HepG2 (cell line): ENCODE results near the gene CHID1. TPM values are rescaled to one million over a fixed set of nuclear protein-coding genes. Genes with fewer than 3 reads are reported as not detected.
A peak's percentile ranks its signal among the peaks of the same experiment; 100 is the strongest.

Source experiments
- AGO2 ChIP-seq: fragments of 200-400 bp; formaldehyde crosslinking; optimal IDR thresholded peaks from 2 replicates; pipeline ENCODE3; 2017; ENCODE audit warnings: mild to moderate bottlenecking, low read depth, low read length, moderate library complexity
- CEBPG ChIP-seq: IDR thresholded peaks from 2 replicates; pipeline ENCODE4 v1.6.1; 2016
- FOXK1 ChIP-seq: sonication (generic); formaldehyde crosslinking; IDR thresholded peaks from 2 replicates; pipeline ENCODE4 v1.4.0; 2020; ENCODE audit warnings: low read depth, missing genetic modification reagents, borderline replicate concordance
- KIAA2018 ChIP-seq: sonication (generic); formaldehyde crosslinking; IDR thresholded peaks from 2 replicates; pipeline ENCODE4 v1.5.0; 2020; ENCODE audit warnings: mild to moderate bottlenecking, missing genetic modification reagents, borderline replicate concordance
- KLF9 ChIP-seq: IDR thresholded peaks from 2 replicates; pipeline ENCODE4 v1.6.1; 2016; ENCODE audit warnings: low read depth
- SIN3A ChIP-seq: IDR thresholded peaks from 2 replicates; pipeline ENCODE4 v1.6.1; 2011; ENCODE audit warnings: low read depth, mild to moderate bottlenecking, control low read depth, low read length, borderline replicate concordance
- TFDP2 ChIP-seq: sonication (generic); formaldehyde crosslinking; IDR thresholded peaks from 2 replicates; pipeline ENCODE4 v1.4.0; 2020; ENCODE audit warnings: missing genetic modification reagents
- ZNF569 ChIP-seq: sonication (generic); formaldehyde crosslinking; IDR thresholded peaks from 2 replicates; pipeline ENCODE4 v1.5.0; 2020; ENCODE audit warnings: mild to moderate bottlenecking, missing genetic modification reagents, moderate library complexity, borderline replicate concordance
- polyA plus RNA-seq, 8 experiments: library from polyadenylated mRNA; depleted of rRNA in 3 of 8; stranded (reverse) in 7 of 8; unstranded in 1 of 8; fragments of >200 nt; fragmentation: Illumina TruSeq in 4 of 8; extraction: Trizol in 4 of 8; gene quantifications; 2 replicates each; pipeline versions ENCODE4 v1.2.1 to v1.2.3, GENCODE V29; 2011 to 2016; ENCODE audit warnings: low read depth in 4 of 8, missing spikeins in 1 of 8, mixed read lengths in 1 of 8; ENCODE audit not compliant: insufficient read depth in 1 of 8
- total RNA-seq, 5 experiments: library from RNA; depleted of rRNA; stranded (reverse); fragments of >200 nt; fragmentation: Illumina TruSeq; extraction: Trizol; gene quantifications; 2 replicates each; pipeline ENCODE4 v1.2.3, GENCODE V29; 2016; ENCODE audit warnings: low read depth in 1 of 5

The CHID1 gene
- total and polyA plus RNA-seq, 2 of the 13 experiments (the other 11 are each of a cell fraction or from before 2014, with no cell fraction given): 65.1 to 93.6 TPM

GRCh38 chr11:953512-953911, 42.9 kb upstream of the CHID1 start (continued):
- TF ChIP-seq TFDP2 (no peak), SIN3A (no peak), FOXK1 (no peak), KIAA2018 (no peak), KLF9 (CRISPR knock-in tag) (no peak), AGO2 (peak; percentile 15), CEBPG (CRISPR knock-in tag) (peak; percentile 86), ZNF569 (CRISPR knock-in tag) (no peak)
